MM.1S (cell line): Measurements from ENCODE around the gene TRPT1.

Experiments used
- DNase-seq: peaks from one replicate; pipeline ENCODE4 v3.0.0-alpha.2; 2015
- H2AFZ ChIP-seq: fragments of 300-600 bp; sonication (generic); 2 replicates; pipeline ENCODE4 v1.6.0; 2016; ENCODE audit warnings: antibody characterized with exemption, low read length
- H3F3A ChIP-seq: fragments of 300-600 bp; sonication (generic); 2 replicates; pipeline ENCODE4 v1.6.1; 2016; ENCODE audit warnings: mild to moderate bottlenecking, antibody characterized with exemption, low read length, moderate library complexity, mixed read lengths; ENCODE audit not compliant: insufficient read depth
- H3K27ac ChIP-seq: fragments of 300-600 bp; sonication (generic); 2 replicates; pipeline ENCODE4 v1.5.1; 2016; ENCODE audit warnings: mild to moderate bottlenecking, low read length
- H3K27me3 ChIP-seq: fragments of 300-600 bp; sonication (generic); replicated peaks from 2 replicates; pipeline ENCODE4 v1.6.0; 2016; ENCODE audit warnings: low read length; ENCODE audit not compliant: insufficient read depth
- H3K36me3 ChIP-seq: fragments of 300-600 bp; sonication (generic); replicated peaks from 2 replicates; pipeline ENCODE4 v1.6.1; 2016; ENCODE audit warnings: mild to moderate bottlenecking, low read length, mixed read lengths; ENCODE audit not compliant: insufficient read depth
- H3K4me1 ChIP-seq: fragments of 300-600 bp; sonication (generic); 2 replicates; pipeline ENCODE4 v1.6.1; 2016; ENCODE audit warnings: low read length, mixed read lengths
- H3K4me2 ChIP-seq: fragments of 300-600 bp; sonication (generic); 2 replicates; pipeline ENCODE4 v1.6.0; 2016; ENCODE audit warnings: low read depth, low read length
- H3K4me3 ChIP-seq: fragments of 300-600 bp; sonication (generic); 2 replicates; pipeline ENCODE4 v1.5.1; 2016; ENCODE audit warnings: low read length, mixed read lengths
- H3K79me2 ChIP-seq: fragments of 300-600 bp; sonication (generic); 2 replicates; pipeline ENCODE4 v1.6.1; 2016; ENCODE audit warnings: mixed run types, low read length, mixed read lengths
- H3K9ac ChIP-seq: fragments of 300-600 bp; sonication (generic); 2 replicates; pipeline ENCODE4 v1.6.1; 2016; ENCODE audit warnings: low read length, mixed read lengths
- H3K9me2 ChIP-seq: fragments of 300-600 bp; sonication (generic); replicated peaks from 2 replicates; pipeline ENCODE4 v1.6.1; 2016; ENCODE audit warnings: mild to moderate bottlenecking, low read length, mixed read lengths; ENCODE audit not compliant: insufficient read depth
- H3K9me3 ChIP-seq: fragments of 300-600 bp; sonication (generic); replicated peaks from 2 replicates; pipeline ENCODE4 v1.6.1; 2016; ENCODE audit warnings: mild to moderate bottlenecking, low read length, mixed read lengths; ENCODE audit not compliant: insufficient read depth
- H4K20me1 ChIP-seq: fragments of 300-600 bp; sonication (generic); 2 replicates; pipeline ENCODE4 v1.6.1; 2016; ENCODE audit warnings: mild to moderate bottlenecking, low read length, moderate library complexity, mixed read lengths; ENCODE audit not compliant: insufficient read depth
- CTCF ChIP-seq: fragments of 300-600 bp; sonication (generic); IDR thresholded peaks from 2 replicates; pipeline ENCODE4 v1.5.1; 2016; ENCODE audit warnings: antibody characterized with exemption, low read length, mixed read lengths
- EZH2 ChIP-seq: fragments of 300-600 bp; sonication (generic); optimal IDR thresholded peaks from 2 replicates; pipeline ENCODE3; 2017; ENCODE audit warnings: low read depth, mild to moderate bottlenecking, antibody characterized with exemption, low read length, mixed read lengths
- EZH2phosphoT487 ChIP-seq: fragments of 300-600 bp; sonication (generic); IDR thresholded peaks from 2 replicates; pipeline ENCODE4 v1.6.1; 2018; ENCODE audit warnings: antibody characterized with exemption, low read length

Gene TRPT1

GRCh38 chr11:64224151-64224890 lies 1.7 kb downstream of the TRPT1 start:
- DNase-seq: no peak
- Histone ChIP-seq H3K36me3 (no peaks in the 10 kb centered on the region), H3K9ac (no peak overlapping the region), H3K27me3 (no peaks in the 10 kb centered on the region), H3K4me2 (no peak overlapping the region), H3K4me3 (no peak overlapping the region), H3F3A (no peaks in the 10 kb centered on the region), H3K79me2 (peaks cover 25% of the 10 kb centered on the region), H3K9me2 (no peaks in the 10 kb centered on the region), H3K4me1 (peaks cover 10% of the 10 kb centered on the region), H3K9me3 (no peaks in the 10 kb centered on the region), H2AFZ (no peak overlapping the region), H3K27ac (no peak overlapping the region), H4K20me1 (no peaks in the 10 kb centered on the region)
- TF ChIP-seq EZH2 (no peak), CTCF (no peak), EZH2phosphoT487 (no peak)

- H3K36me3 ChIP-seq: no peaks in the 10 kb centered on the region
- no peak for TF ChIP-seq EZH2phosphoT487
- no peak for TF ChIP-seq EZH2
- no peak for TF ChIP-seq CTCF
- H3K27ac ChIP-seq: no peak overlapping the region
- H3F3A ChIP-seq: no peaks in the 10 kb centered on the region
- H3K9me3 ChIP-seq: no peaks in the 10 kb centered on the region
- H4K20me1 ChIP-seq: no peaks in the 10 kb centered on the region
- H3K9me2 ChIP-seq: no peaks in the 10 kb centered on the region
- H3K27me3 ChIP-seq: no peaks in the 10 kb centered on the region
- no peak overlapping the region for H3K4me3 ChIP-seq
- no peak overlapping the region for H3K4me2 ChIP-seq
- no peak for DNase-seq
- peaks cover 25% of the 10 kb centered on the region for H3K79me2 ChIP-seq
- no peak overlapping the region for H2AFZ ChIP-seq
- peaks cover 10% of the 10 kb centered on the region for H3K4me1 ChIP-seq
- no peak overlapping the region for H3K9ac ChIP-seq
Measured at GRCh38 chr11:64223001-64223651, 2.9 kb downstream of the TRPT1 start.

GRCh38 chr11:64222651-64223000 lies 3.4 kb downstream of the TRPT1 start:
- Histone ChIP-seq H3K27me3 (no peaks in the 10 kb centered on the region), H3K9ac (no peak overlapping the region), H3K4me2 (no peak overlapping the region), H4K20me1 (no peaks in the 10 kb centered on the region), H3K79me2 (peaks cover 25% of the 10 kb centered on the region), H2AFZ (no peak overlapping the region), H3K27ac (no peak overlapping the region), H3K9me2 (no peaks in the 10 kb centered on the region), H3K36me3 (no peaks in the 10 kb centered on the region), H3K4me3 (no peak overlapping the region), H3K9me3 (no peaks in the 10 kb centered on the region), H3F3A (no peaks in the 10 kb centered on the region), H3K4me1 (peaks cover 10% of the 10 kb centered on the region)
- DNase-seq: no peak
- TF ChIP-seq EZH2 (no peak), CTCF (no peak), EZH2phosphoT487 (no peak)
